ENCODE measurements around the gene ITIH5.

ITIH5 gene

GRCh38 chr10:7544203-7544602 is 122.6 kb downstream of the ITIH5 start:
- no peak for DNase-seq

GRCh38 chr10:7542189-7542914 is 124.4 kb downstream of the ITIH5 start:
- no peak for DNase-seq

- no peak for DNase-seq
These were observed 125.4 kb downstream of the ITIH5 start for GRCh38 chr10:7541137-7542087.

GRCh38 chr10:7538970-7539654 is 127.7 kb downstream of the ITIH5 start:
- DNase-seq = no peak

GRCh38 chr10:7537126-7537525 is 129.6 kb downstream of the ITIH5 start:
- no peak for DNase-seq

DNA sequence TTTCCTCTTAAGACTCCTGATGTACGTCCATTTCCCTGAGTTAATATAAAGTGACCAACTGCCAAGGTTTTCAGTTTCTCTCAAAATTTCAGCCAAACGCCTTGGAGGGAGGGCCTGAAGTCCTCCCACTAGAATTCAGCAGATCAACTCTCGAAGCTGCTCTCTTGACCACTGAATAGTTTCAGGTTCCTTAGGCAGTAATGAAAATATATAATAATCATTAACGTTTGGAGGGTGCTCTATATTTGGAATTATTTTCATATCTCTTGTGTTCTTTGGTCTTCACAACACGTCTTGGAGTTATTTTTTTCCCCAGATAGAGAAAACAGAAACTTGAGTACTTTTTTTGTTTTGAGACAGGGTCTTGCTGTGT is 132.3 kb downstream of the ITIH5 start:
- no peak for DNase-seq

- no peak for DNase-seq
These were observed 132.9 kb downstream of the ITIH5 start for GRCh38 chr10:7533657-7534479.

- DNase-seq = no peak
These were observed 133.9 kb downstream of the ITIH5 start for GRCh38 chr10:7532723-7533498.

DNA sequence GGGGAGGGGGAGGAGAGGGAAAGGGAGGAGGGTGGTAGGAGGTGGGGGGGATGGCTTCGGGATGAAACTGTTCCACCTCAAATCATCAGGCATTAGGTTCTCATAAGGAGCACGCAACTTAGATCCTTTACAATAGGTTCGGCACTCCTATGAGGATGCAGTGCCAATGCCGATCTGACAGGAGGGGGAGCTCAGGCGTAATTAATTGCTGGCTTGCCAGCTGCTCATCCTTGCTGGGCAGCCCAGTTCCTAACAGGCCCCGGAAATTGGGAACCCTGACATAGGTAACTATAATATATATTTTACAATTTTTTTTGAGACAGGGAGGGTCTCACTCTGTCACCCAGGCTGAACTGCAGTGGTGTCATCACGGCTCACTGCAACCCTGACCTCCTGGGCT is 137.1 kb downstream of the ITIH5 start:
- DNase-seq = no peak

- DNase-seq = no peak
These were observed 139.3 kb downstream of the ITIH5 start for GRCh38 chr10:7527468-7527867.

GRCh38 chr10:7526017-7526400 is 140.8 kb downstream of the ITIH5 start:
- DNase-seq = no peak

DNA sequence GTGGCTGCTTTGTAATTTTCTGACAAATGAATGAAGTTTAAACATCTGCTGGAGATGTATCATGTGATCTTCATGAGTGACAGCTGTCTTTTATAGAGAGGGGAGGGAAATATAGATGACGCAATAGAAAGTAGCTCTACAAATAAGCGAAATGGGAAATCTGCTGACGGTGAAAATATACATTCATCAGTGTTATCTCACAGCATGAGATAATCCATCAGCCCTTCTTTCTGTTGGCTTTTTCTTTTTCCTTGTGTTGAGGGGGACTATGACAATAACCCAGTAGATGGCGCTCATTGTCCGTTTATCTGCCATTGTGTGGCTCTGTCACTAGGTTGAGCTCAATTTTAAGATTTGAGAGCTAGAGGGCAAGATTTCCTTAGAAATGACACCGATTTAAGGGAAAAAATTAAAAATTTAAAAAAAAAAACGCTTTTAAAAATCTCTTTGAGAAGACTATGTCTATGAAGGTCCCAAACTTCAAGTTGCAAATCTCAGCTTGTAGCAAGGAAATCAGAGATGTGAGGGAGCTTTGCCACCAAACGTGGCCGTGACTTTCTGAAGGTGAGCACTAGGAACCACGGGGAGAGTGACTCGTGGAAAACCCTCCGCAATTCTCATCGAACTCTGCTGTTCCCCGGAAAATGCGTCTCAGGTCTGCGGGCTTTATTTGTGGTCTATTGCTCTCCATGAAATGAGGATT is 141.3 kb downstream of the ITIH5 start:
- DNase-seq = peak; percentile 18

DNA sequence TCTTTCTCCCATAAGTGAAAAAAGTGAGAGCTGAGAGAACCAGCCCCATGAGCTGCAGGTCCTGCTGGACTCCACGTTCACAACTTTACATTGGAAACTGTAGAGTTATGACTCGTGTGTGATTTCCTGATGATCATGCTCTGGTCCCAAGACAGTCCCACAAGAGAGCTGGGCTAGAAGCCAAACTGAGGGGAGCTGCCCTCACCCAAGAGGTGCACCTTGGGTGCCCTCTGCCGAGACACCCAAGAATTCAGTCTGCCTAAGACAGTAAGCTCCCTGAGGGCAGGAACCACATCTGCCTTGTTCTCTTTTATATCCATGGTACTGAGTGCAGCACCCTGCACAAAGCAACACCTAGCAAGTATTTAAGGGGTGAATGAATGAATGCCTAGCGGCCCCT is 143.1 kb downstream of the ITIH5 start:
- DNase-seq = no peak

- no peak for DNase-seq
These were observed 146.0 kb downstream of the ITIH5 start for GRCh38 chr10:7520507-7521485.

- no peak for DNase-seq
These were observed 147.4 kb downstream of the ITIH5 start for GRCh38 chr10:7519351-7519750.

GRCh38 chr10:7518693-7519092 is 148.1 kb downstream of the ITIH5 start:
- no peak for DNase-seq

- DNase-seq = no peak
These were observed 151.3 kb downstream of the ITIH5 start for GRCh38 chr10:7515439-7515838.

- no peak for DNase-seq
These were observed 152.8 kb downstream of the ITIH5 start for GRCh38 chr10:7513936-7514335.

GRCh38 chr10:7513455-7513854 is 153.3 kb downstream of the ITIH5 start:
- DNase-seq = no peak

- no peak for DNase-seq
These were observed 154.3 kb downstream of the ITIH5 start for GRCh38 chr10:7512487-7512886.
